H1 (cell line): Measurements from ENCODE around the gene HIPK2. TPM values are rescaled to one million over a fixed set of nuclear protein-coding genes. Genes with fewer than 3 reads are reported as not detected.

ENCODE experiments used
- CTCF ChIA-PET: fragments of 300-600 bp; sonication (Branson Sonifier 250); formaldehyde crosslinking; loops from one replicate; lab custom pipeline; 2021; ENCODE audit not compliant: partially characterized antibody; lab: Charles Lee
- POLR2A ChIA-PET: fragments of 300-600 bp; sonication (Branson Sonifier 250); formaldehyde crosslinking; loops from one replicate; lab custom pipeline; 2021; ENCODE audit warnings: inconsistent platforms; ENCODE audit not compliant: partially characterized antibody; lab: Charles Lee
- DNase-seq, 2 experiments: peaks; one replicate each; pipeline versions ENCODE4 v3.0.0 to v3.0.0-alpha.2; 2010 to 2022; ENCODE audit warnings: low spot score in 2 of 2, low read depth in 1 of 2, mixed read lengths in 1 of 2
- FAIRE-seq: peaks from 2 replicates; lab custom pipeline; 2011; peaks lifted over from hg19 to GRCh38; lab: Jason Lieb, UNC
- H2AFZ ChIP-seq: 2 replicates; pipeline ENCODE4 v1.8.1; 2012; ENCODE audit warnings: low read length, inconsistent platforms
- H2AK5ac ChIP-seq: 2 replicates; pipeline ENCODE4 v1.6.1; 2013; ENCODE audit warnings: low read depth, low read length
- H2BK120ac ChIP-seq: replicated peaks from 2 replicates; pipeline ENCODE3; 2013; ENCODE audit warnings: low read depth, low read length, inconsistent platforms
- H2BK12ac ChIP-seq: 2 replicates; pipeline ENCODE4 v1.6.1; 2013; ENCODE audit warnings: low read depth, low read length
- H2BK15ac ChIP-seq: 2 replicates; pipeline ENCODE4 v1.6.1; 2013; ENCODE audit warnings: low read length
- H2BK20ac ChIP-seq: 2 replicates; pipeline ENCODE4 v1.6.1; 2013; ENCODE audit warnings: low read length
- H2BK5ac ChIP-seq: 2 replicates; pipeline ENCODE4 v1.6.1; 2013; ENCODE audit warnings: low read depth, low read length
- H3K14ac ChIP-seq: 2 replicates; pipeline ENCODE4 v1.6.1; 2013; ENCODE audit warnings: inconsistent platforms; ENCODE audit not compliant: insufficient read length
- H3K18ac ChIP-seq: 2 replicates; pipeline ENCODE4 v1.6.1; 2013; ENCODE audit warnings: low read length; ENCODE audit errors: extremely low read depth
- H3K23ac ChIP-seq: 2 replicates; pipeline ENCODE4 v1.6.1; 2013; ENCODE audit warnings: inconsistent platforms; ENCODE audit not compliant: insufficient read length
- H3K23me2 ChIP-seq: 2 replicates; pipeline ENCODE4 v1.6.1; 2013; ENCODE audit warnings: low read depth, low read length
- H3K27ac ChIP-seq: 2 replicates; pipeline ENCODE4 v1.6.1; 2011; ENCODE audit warnings: low read depth, low read length, inconsistent platforms
- H3K27me3 ChIP-seq, 4 experiments: replicated peaks in 1 of 4; 1 replicate in 1 of 4; 2 replicates in 3 of 4; pipeline versions ENCODE4 v1.6.1 to v1.8.1; 2011 to 2013; ENCODE audit warnings: low read length in 3 of 4, mild to moderate bottlenecking in 3 of 4, inconsistent platforms in 2 of 4, mixed read lengths in 2 of 4, moderate library complexity in 1 of 4; ENCODE audit not compliant: control insufficient read depth in 3 of 4, insufficient read depth in 3 of 4; ENCODE audit errors: extremely low read depth in 1 of 4
- H3K36me3 ChIP-seq, 4 experiments: 2 replicates each; pipeline versions ENCODE4 v1.6.1 to v1.8.1; 2011 to 2013; ENCODE audit warnings: mild to moderate bottlenecking in 4 of 4, low read length in 3 of 4, moderate library complexity in 2 of 4, control low read depth in 1 of 4, inconsistent platforms in 1 of 4; ENCODE audit not compliant: insufficient read depth in 4 of 4, control insufficient read depth in 2 of 4
- H3K4ac ChIP-seq: replicated peaks from 2 replicates; pipeline ENCODE3; 2013; ENCODE audit warnings: low read length, low read depth, mixed read lengths, inconsistent platforms; ENCODE audit not compliant: insufficient read length
- H3K4me1 ChIP-seq, 4 experiments: replicated peaks in 1 of 4; 1 replicate in 1 of 4; 2 replicates in 3 of 4; pipeline versions ENCODE4 v1.6.1 to v1.8.1; 2011 to 2013; ENCODE audit warnings: low read length in 3 of 4, inconsistent platforms in 2 of 4, mixed read lengths in 1 of 4; ENCODE audit not compliant: insufficient read depth in 4 of 4, control insufficient read depth in 3 of 4
- H3K4me2 ChIP-seq, 2 experiments: 2 replicates each; pipeline versions ENCODE4 v1.6.1 to v1.8.1; 2011 to 2013; ENCODE audit warnings: low read depth in 2 of 2, low read length in 2 of 2, control low read depth in 1 of 2, inconsistent platforms in 1 of 2, mild to moderate bottlenecking in 1 of 2; ENCODE audit not compliant: insufficient read depth in 1 of 2
- H3K4me3 ChIP-seq, 4 experiments: fragments of 200-600, 300-600 bp in 1 of 4; sonication (generic), shearing (Covaris generic), sonication (Bioruptor Twin) in 1 of 4; 2 replicates each; pipeline versions ENCODE4 v1.5.1 to v1.8.1; 2011 to 2016; ENCODE audit warnings: low read length in 4 of 4, low read depth in 3 of 4, control low read depth in 2 of 4, inconsistent platforms in 2 of 4, mild to moderate bottlenecking in 2 of 4, mixed read lengths in 1 of 4, moderate library complexity in 1 of 4; ENCODE audit not compliant: insufficient read depth in 2 of 4; ENCODE audit errors: extremely low read depth in 1 of 4
- H3K56ac ChIP-seq: replicated peaks from 2 replicates; pipeline ENCODE3; 2013; ENCODE audit warnings: low read depth, mild to moderate bottlenecking, mixed read lengths, low read length, inconsistent platforms; ENCODE audit not compliant: insufficient read length
- H3K79me1 ChIP-seq: 2 replicates; pipeline ENCODE4 v1.6.1; 2013; ENCODE audit warnings: low read depth, low read length, control low read depth
- H3K79me2 ChIP-seq, 2 experiments: 2 replicates each; pipeline versions ENCODE4 v1.6.1 to v1.8.1; 2012 to 2013; ENCODE audit warnings: low read length in 2 of 2, mild to moderate bottlenecking in 2 of 2, inconsistent platforms in 1 of 2; ENCODE audit not compliant: insufficient read depth in 2 of 2, control insufficient read depth in 1 of 2
- H3K9ac ChIP-seq, 4 experiments: replicated peaks in 1 of 4; 1 replicate in 1 of 4; 2 replicates in 3 of 4; pipeline versions ENCODE4 v1.6.1 to v1.8.1; 2011 to 2013; ENCODE audit warnings: low read depth in 3 of 4, low read length in 3 of 4, control low read depth in 2 of 4, mild to moderate bottlenecking in 2 of 4, moderate library complexity in 2 of 4, inconsistent platforms in 1 of 4; ENCODE audit errors: extremely low read depth in 1 of 4
- H3K9me3 ChIP-seq, 2 experiments: 2 replicates each; pipeline versions ENCODE4 v1.6.1 to v1.8.1; 2012 to 2013; ENCODE audit warnings: mild to moderate bottlenecking in 2 of 2, moderate library complexity in 2 of 2, control low read depth in 1 of 2, inconsistent platforms in 1 of 2, low read depth in 1 of 2, low read length in 1 of 2, mixed read lengths in 1 of 2; ENCODE audit not compliant: insufficient read depth in 2 of 2
- H4K20me1 ChIP-seq, 2 experiments: replicated peaks in 1 of 2; 2 replicates each; pipeline versions ENCODE3 to v1.8.1; 2011 to 2013; ENCODE audit warnings: inconsistent platforms in 2 of 2, low read length in 2 of 2, mild to moderate bottlenecking in 1 of 2; ENCODE audit not compliant: insufficient read depth in 2 of 2, control insufficient read depth in 1 of 2
- H4K5ac ChIP-seq: 2 replicates; pipeline ENCODE4 v1.6.1; 2013; ENCODE audit warnings: low read length, low read depth, mixed read lengths, inconsistent platforms; ENCODE audit not compliant: insufficient read length
- H4K8ac ChIP-seq: 2 replicates; pipeline ENCODE4 v1.8.0; 2013; ENCODE audit warnings: mild to moderate bottlenecking, moderate library complexity, low read length, inconsistent platforms; ENCODE audit not compliant: insufficient read depth; ENCODE audit errors: extremely low read depth
- H4K91ac ChIP-seq: replicated peaks from 2 replicates; pipeline ENCODE3; 2013; ENCODE audit warnings: low read length, mixed read lengths, inconsistent platforms; ENCODE audit not compliant: insufficient read length
- BCL11A ChIP-seq, 2 experiments: IDR thresholded peaks; one replicate each; pipeline ENCODE4 v1.6.1; 2011; ENCODE audit warnings: low read depth in 2 of 2, low read length in 2 of 2, mild to moderate bottlenecking in 2 of 2
- RFX5 ChIP-seq: IDR thresholded peaks from 2 replicates; pipeline ENCODE4 v1.6.1; 2011; ENCODE audit warnings: low read depth, low read length, improper control_type of control experiment, borderline replicate concordance
- SP2 ChIP-seq: IDR thresholded peaks from 2 replicates; pipeline ENCODE4 v1.6.1; 2012; ENCODE audit warnings: mild to moderate bottlenecking, low read length, inconsistent platforms
- WGBS, 2 experiments: shearing (Covaris generic) in 1 of 2; methylation state at CpG; one replicate each; pipeline versions ENCODE4 v1.1.6 to v1.1.7; 2013 to 2015; ENCODE audit warnings: low lambda C conversion rate in 2 of 2, mixed read lengths in 2 of 2, inconsistent platforms in 1 of 2, low coverage in 1 of 2, missing lambda C conversion rate in 1 of 2; ENCODE audit not compliant: insufficient replicate concordance in 2 of 2, insufficient coverage in 1 of 2, insufficient read length in 1 of 2; ENCODE audit errors: extremely low coverage in 1 of 2, missing lambda C conversion rate in 1 of 2; 5-methylcytosine and 5-hydroxymethylcytosine counted together
- polyA plus RNA-seq, 7 experiments: library from polyadenylated mRNA; depleted of rRNA in 3 of 7; stranded (reverse) in 5 of 7; unstranded in 2 of 7; fragments of >200 nt in 5 of 7; fragments of 200-250 nt in 2 of 7; gene quantifications; 1 replicate in 5 of 7; 2 replicates in 1 of 7; 4 replicates in 1 of 7; pipeline versions ENCODE4 v1.2.1 to v1.2.3, GENCODE V29; 2011 to 2013; ENCODE audit warnings: missing spikeins in 2 of 7, mixed read lengths in 2 of 7
- total RNA-seq: library from RNA; stranded (reverse); fragmentation: NEBNext Ultra II Directional; extraction: Animal tissue kit (Norgen Biotek cat#: 25700); gene quantifications from 2 replicates; pipeline ENCODE4 v1.2.1, GENCODE V29; 2021

The HIPK2 gene
- total and polyA plus RNA-seq, 2 of the 8 experiments (the other 6 are each of a cell fraction or from before 2014, with no cell fraction given), result 8.3 to 24.3 TPM

DNA sequence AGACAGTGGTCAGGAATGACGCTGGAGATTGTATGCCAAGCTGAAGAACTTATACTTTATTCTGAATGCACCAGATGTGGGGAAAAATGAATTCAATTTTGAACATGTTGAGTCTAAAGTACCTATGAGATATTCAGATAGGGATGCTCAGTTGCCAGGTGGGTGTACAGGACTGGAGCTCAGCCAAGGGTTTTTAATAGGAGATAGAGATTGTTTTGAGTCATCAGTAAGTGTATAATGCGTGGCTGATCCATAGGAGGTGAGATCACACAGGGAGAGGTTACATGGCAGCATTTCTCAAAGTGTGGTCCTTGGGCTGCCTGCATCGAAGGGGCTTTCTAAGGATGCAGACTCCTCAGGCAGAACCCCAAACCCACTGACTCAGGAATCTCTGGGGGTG lies 6.8 kb upstream of the HIPK2 start:
- H4K20me1 ChIP-seq, result no peaks in the 10 kb centered on the region
- H3K4me3 ChIP-seq, result no peak overlapping the region
- no peak for DNase-seq
- H4K8ac ChIP-seq, result no peak overlapping the region
- no peak overlapping the region for H2BK15ac ChIP-seq
- H3K18ac ChIP-seq, result no peak overlapping the region
- H3K23me2 ChIP-seq, result no peaks in the 10 kb centered on the region
- FAIRE-seq, result no peak
- no peak for TF ChIP-seq BCL11A (IDR thresholded peaks at IDR 0.05; ENCODE audit: low read depth in 2 of 2, low read length in 2 of 2)
- no peak for TF ChIP-seq RFX5
- TF ChIP-seq SP2, result no peak
- no peak overlapping the region for H3K23ac ChIP-seq
- no peak overlapping the region for H2BK5ac ChIP-seq
- 72% methylated on average over 3 of the region's 3 CpGs; no CpG with 5 or more reads in 1 of the 2 experiments for WGBS, 2 experiments
- no peak overlapping the region for H3K27ac ChIP-seq
- H3K9me3 ChIP-seq, result no peaks in the 10 kb centered on the region
- H3K56ac ChIP-seq, result no peak overlapping the region
- H2AFZ ChIP-seq, result no peak overlapping the region
- no peak overlapping the region for H2BK12ac ChIP-seq
- ChIA-PET POLR2A (interaction anchor here (0.6 kb wide), 1 partner anchor 63 kb away, joined by 3 read pairs; no protein-coding TSS in a partner anchor), CTCF (interaction anchor here (0.7 to 1.1 kb wide), 3 partner anchors 46 to 220 kb away, joined by 3 to 4 read pairs (median 3); no protein-coding TSS in a partner anchor)
- no peaks in the 10 kb centered on the region for H3K36me3 ChIP-seq
- no peak overlapping the region for H3K9ac ChIP-seq
- no peak overlapping the region for H2AK5ac ChIP-seq
- no peak overlapping the region for H3K4me2 ChIP-seq
- peaks cover 1 to 4% (median 3%) of the 10 kb centered on the region in 4 experiments for H3K27me3 ChIP-seq
- H3K4me1 ChIP-seq, result peaks cover 0 to 15% (median 4%) of the 10 kb centered on the region in 4 experiments; a peak in 3 of 7 replicates
- H3K14ac ChIP-seq, result no peak overlapping the region
- no peak overlapping the region for H2BK20ac ChIP-seq
- no peak overlapping the region for H3K4ac ChIP-seq
- H2BK120ac ChIP-seq, result no peak overlapping the region
- H4K91ac ChIP-seq, result no peak overlapping the region
- H3K79me2 ChIP-seq, result no peaks in the 10 kb centered on the region
- no peak overlapping the region for H4K5ac ChIP-seq
- no peaks in the 10 kb centered on the region for H3K79me1 ChIP-seq
